ENCODE data around the gene ELAPOR1. TPM values are rescaled to one million over a fixed set of nuclear protein-coding genes. Genes with fewer than 3 reads are reported as not detected.

ELAPOR1 gene
- total and polyA plus RNA-seq, 4 donors = 0.13 to 0.42 (median 0.17) TPM; not detected in 1

DNA sequence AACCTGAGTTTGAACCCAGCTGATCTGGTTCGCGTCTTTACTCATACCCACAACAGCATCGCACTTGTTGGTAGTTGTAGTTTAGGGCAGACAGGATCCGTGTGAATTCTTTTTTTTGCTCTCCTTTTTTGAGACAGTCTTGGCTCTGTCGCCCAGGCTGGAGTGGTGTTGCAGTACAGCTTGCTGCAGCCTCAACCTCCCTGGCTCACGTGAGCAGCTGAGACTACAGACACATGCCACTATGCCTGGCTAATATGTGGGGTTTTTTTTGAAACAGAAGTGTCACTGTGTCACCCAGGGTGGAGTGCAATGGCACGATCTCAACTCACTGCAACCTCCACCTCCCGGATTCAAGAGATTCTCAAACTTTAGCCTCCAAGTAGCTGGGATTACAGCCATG lies 46.0 kb upstream of the ELAPOR1 start:
- H3K9me3 ChIP-seq (ENCODE audit: control insufficient read depth in 4 of 4, low read length in 3 of 4) = no peaks in the 10 kb centered on the region
- H3K27me3 ChIP-seq (ENCODE audit: control insufficient read depth in 4 of 4, insufficient read depth in 4 of 4, low read length in 3 of 4) = no peaks in the 10 kb centered on the region
- no peak overlapping the region for H3K27ac ChIP-seq (ENCODE audit: low read depth in 1 of 2, low read length in 2 of 2)
- no peaks in the 10 kb centered on the region for H3K4me1 ChIP-seq (ENCODE audit: control insufficient read depth in 4 of 4, insufficient read depth in 4 of 4, low read length in 3 of 4)
- no peak for DNase-seq (ENCODE audit: low spot score)
- H3K36me3 ChIP-seq (ENCODE audit: control insufficient read depth in 4 of 4, insufficient read depth in 3 of 4, low read depth in 1 of 4, low read length in 3 of 4) = peaks cover 3 to 18% (median 14%) of the 10 kb centered on the region in 4 donors
- H3K9ac ChIP-seq (ENCODE audit: low read depth in 1 of 2, low read length in 2 of 2) = no peak overlapping the region
- H3K4me3 ChIP-seq (ENCODE audit: low read depth in 1 of 3, low read length in 3 of 3) = no peak overlapping the region
- TF ChIP-seq, protein P1, sequence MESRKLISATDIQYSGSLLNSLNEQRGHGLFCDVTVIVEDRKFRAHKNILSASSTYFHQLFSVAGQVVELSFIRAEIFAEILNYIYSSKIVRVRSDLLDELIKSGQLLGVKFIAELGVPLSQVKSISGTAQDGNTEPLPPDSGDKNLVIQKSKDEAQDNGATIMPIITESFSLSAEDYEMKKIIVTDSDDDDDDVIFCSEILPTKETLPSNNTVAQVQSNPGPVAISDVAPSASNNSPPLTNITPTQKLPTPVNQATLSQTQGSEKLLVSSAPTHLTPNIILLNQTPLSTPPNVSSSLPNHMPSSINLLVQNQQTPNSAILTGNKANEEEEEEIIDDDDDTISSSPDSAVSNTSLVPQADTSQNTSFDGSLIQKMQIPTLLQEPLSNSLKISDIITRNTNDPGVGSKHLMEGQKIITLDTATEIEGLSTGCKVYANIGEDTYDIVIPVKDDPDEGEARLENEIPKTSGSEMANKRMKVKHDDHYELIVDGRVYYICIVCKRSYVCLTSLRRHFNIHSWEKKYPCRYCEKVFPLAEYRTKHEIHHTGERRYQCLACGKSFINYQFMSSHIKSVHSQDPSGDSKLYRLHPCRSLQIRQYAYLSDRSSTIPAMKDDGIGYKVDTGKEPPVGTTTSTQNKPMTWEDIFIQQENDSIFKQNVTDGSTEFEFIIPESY (IDR thresholded peaks at IDR 0.05) = no peak
- TF ChIP-seq RAD21 (IDR thresholded peaks at IDR 0.05) = no peak
- TF ChIP-seq GABPA (IDR thresholded peaks at IDR 0.05 in 1 of 2, conservative IDR thresholded peaks at IDR 0.05 in 1 of 2) = no peak
- no peak for TF ChIP-seq SP1 (IDR thresholded peaks at IDR 0.05)
- TF ChIP-seq JUND (IDR thresholded peaks at IDR 0.05) = no peak
- TF ChIP-seq NR2F2 (IDR thresholded peaks at IDR 0.05) = no peak
- WGBS = 84% methylated on average over 8 of the region's 8 CpGs

- no peak overlapping the region for H3K4me3 ChIP-seq (ENCODE audit: low read depth in 1 of 3, low read length in 3 of 3)
- peaks cover 3 to 16% (median 12%) of the 10 kb centered on the region in 4 donors for H3K36me3 ChIP-seq (ENCODE audit: control insufficient read depth in 4 of 4, insufficient read depth in 3 of 4, low read depth in 1 of 4, low read length in 3 of 4)
- no peak for TF ChIP-seq SP1 (IDR thresholded peaks at IDR 0.05)
- TF ChIP-seq TAF1 (conservative IDR thresholded peaks at IDR 0.05) = no peak
- TF ChIP-seq HNF4G (IDR thresholded peaks at IDR 0.05) = no peak
- no peak for TF ChIP-seq REST (IDR thresholded peaks at IDR 0.05)
- TF ChIP-seq, protein P2, sequence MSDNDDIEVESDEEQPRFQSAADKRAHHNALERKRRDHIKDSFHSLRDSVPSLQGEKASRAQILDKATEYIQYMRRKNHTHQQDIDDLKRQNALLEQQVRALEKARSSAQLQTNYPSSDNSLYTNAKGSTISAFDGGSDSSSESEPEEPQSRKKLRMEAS (IDR thresholded peaks at IDR 0.05) = no peak
- H3K27me3 ChIP-seq (ENCODE audit: control insufficient read depth in 4 of 4, insufficient read depth in 4 of 4, low read length in 3 of 4) = no peaks in the 10 kb centered on the region
- 94% methylated on average over 1 of the region's 1 CpG for WGBS
- no peaks in the 10 kb centered on the region for H3K4me1 ChIP-seq (ENCODE audit: control insufficient read depth in 4 of 4, insufficient read depth in 4 of 4, low read length in 3 of 4)
- no peak for DNase-seq (ENCODE audit: low spot score)
- no peak overlapping the region for H3K27ac ChIP-seq (ENCODE audit: low read depth in 1 of 2, low read length in 2 of 2)
- H3K9me3 ChIP-seq (ENCODE audit: control insufficient read depth in 4 of 4, low read length in 3 of 4) = no peaks in the 10 kb centered on the region
- H3K9ac ChIP-seq (ENCODE audit: low read depth in 1 of 2, low read length in 2 of 2) = no peak overlapping the region
Observed at GRCh38 chr1:109069294-109069693, 44.6 kb upstream of the ELAPOR1 start.

DNA sequence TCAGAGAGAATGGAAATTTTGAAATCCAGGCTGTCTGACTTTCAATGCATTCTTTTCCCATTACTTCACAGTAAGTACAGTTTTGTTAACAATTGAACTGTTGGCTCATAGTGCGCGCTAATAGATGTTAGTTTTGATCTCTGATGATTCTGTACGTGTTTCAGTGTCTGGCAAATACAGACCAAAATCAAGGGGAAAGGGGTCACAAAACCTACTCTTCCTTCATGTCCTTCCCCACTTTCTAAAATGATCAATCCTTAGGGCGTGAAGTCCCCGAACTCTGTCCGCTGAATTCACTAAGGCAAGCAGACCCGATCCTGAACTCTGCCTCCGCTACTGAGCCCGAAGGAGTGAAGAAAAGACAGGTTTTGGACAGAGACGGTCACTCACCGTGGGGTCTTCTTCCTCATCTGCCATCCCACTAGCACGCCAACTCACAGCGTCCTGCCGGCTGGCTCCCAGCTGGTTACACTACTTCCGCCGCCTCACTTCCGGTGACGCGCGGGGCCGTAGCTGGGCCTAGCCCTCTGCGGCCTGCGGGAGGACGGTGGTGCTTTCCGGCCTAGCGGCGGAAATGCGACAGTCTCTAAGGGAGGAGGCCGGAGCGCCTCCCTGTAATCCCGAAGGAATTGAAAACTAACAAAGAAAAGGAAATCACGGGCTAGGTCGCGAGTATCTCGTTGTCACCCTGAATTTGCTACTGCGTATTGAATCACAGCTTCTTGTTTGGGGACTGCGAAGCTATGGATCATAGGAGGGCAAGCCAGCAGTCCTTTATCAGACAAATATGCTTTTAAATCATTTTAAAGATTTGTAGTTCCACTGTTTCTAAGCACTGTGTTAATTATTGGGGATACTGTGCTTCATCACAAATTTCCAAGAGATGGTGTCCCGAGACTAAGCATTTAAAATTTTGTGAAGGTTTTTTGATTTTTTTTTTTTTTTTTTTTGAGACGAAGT lies 38.1 kb upstream of the ELAPOR1 start, which contains the start of gene TAF13:
Gene TAF13 (minus strand): TSS at position 473 of the 960 bp plus-strand sequence. CDS start 56 bp downstream, at position 417.
- no peaks in the 10 kb centered on the region for H3K36me3 ChIP-seq (ENCODE audit: control insufficient read depth in 4 of 4, insufficient read depth in 3 of 4, low read depth in 1 of 4, low read length in 3 of 4)
- H3K27me3 ChIP-seq (ENCODE audit: control insufficient read depth in 4 of 4, insufficient read depth in 4 of 4, low read length in 3 of 4) = no peaks in the 10 kb centered on the region
- H3K27ac ChIP-seq (ENCODE audit: low read depth in 1 of 2, low read length in 2 of 2) = peak within 1 kb of the TSS; percentile 63 to 82
- peaks cover 0 to 8% (median 7%) of the 10 kb centered on the region in 4 donors for H3K4me1 ChIP-seq (ENCODE audit: control insufficient read depth in 4 of 4, insufficient read depth in 4 of 4, low read length in 3 of 4)
- H3K9me3 ChIP-seq (ENCODE audit: control insufficient read depth in 4 of 4, low read length in 3 of 4) = no peaks in the 10 kb centered on the region
- WGBS = 6% methylated on average over 39 of the region's 39 CpGs
- H3K9ac ChIP-seq (ENCODE audit: low read depth in 1 of 2, low read length in 2 of 2) = peak within 1 kb of the TSS; percentile 34 to 91
- H3K4me3 ChIP-seq (ENCODE audit: low read depth in 1 of 3, low read length in 3 of 3) = peak within 1 kb of the TSS; percentile 72 to 100 (median 90)
- peak; percentile 90 for DNase-seq (ENCODE audit: low spot score)
- TF ChIP-seq FOXA1 (IDR thresholded peaks at IDR 0.05) (no peak), YY1 (IDR thresholded peaks at IDR 0.05) (peak; percentile 89), RXRA (IDR thresholded peaks at IDR 0.05) (peak; percentile 15 to 24), EGR1 (IDR thresholded peaks at IDR 0.05; ENCODE audit: low read depth in 2 of 2) (no peak), FOXA2 (IDR thresholded peaks at IDR 0.05) (no peak), SP1 (IDR thresholded peaks at IDR 0.05) (peak; percentile 73), JUND (IDR thresholded peaks at IDR 0.05) (peak in 1 of 2 donors; percentile 22), TAF1 (conservative IDR thresholded peaks at IDR 0.05) (peak; percentile 53), RAD21 (IDR thresholded peaks at IDR 0.05) (peak; percentile 55 to 60), GABPA (IDR thresholded peaks at IDR 0.05 in 1 of 2, conservative IDR thresholded peaks at IDR 0.05 in 1 of 2) (peak; percentile 94 to 100)
- TF ChIP-seq, protein P1 (IDR thresholded peaks at IDR 0.05) = peak; percentile 70

Data from liver (tissue), 9 donors.